Measurements from ENCODE around the gene FAM118A. TPM values are rescaled to one million over a fixed set of nuclear protein-coding genes. Genes with fewer than 3 reads are reported as not detected.

Gene FAM118A
- polyA plus RNA-seq, 3 donors: 20.0 to 423 (median 27.9) TPM

DNA sequence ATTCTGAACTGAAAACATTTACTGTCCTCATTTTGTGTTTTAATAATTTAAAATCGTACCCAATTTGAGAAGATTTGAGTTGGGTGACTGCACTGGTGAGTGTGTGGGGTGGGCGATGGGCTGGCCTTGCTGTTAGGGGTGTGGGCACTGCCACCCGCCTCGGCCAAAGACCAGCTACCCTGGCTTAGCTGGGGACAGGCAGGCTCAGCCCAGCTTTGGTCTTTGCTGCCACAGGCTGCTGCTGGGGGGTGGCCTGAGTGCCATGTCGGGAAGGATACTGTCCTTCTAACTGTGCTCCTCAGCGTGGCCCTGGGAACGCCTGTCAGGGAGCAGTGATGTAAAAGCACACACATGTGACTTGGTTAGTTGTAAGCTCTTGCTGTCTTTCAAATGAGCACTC is 22.3 kb downstream of the FAM118A start:
- no peaks in the 10 kb centered on the region for H3K79me2 ChIP-seq (ENCODE audit: insufficient read depth, low read length)
- DNase-seq: no peak
- no peaks in the 10 kb centered on the region for H3K4me1 ChIP-seq (ENCODE audit: control insufficient read depth in 1 of 2, insufficient read depth in 2 of 2, low read length in 2 of 2)
- H3K9me3 ChIP-seq (replicated peaks in 1 of 2; ENCODE audit: control insufficient read depth in 1 of 2, insufficient read depth in 1 of 2, low read length in 2 of 2): no peaks in the 10 kb centered on the region
- 98% methylated on average over 7 of the region's 7 CpGs for WGBS (ENCODE audit: insufficient coverage)
- no peak overlapping the region for H2AFZ ChIP-seq (ENCODE audit: insufficient read depth, low read depth, low read length, poor library complexity, severe bottlenecking)
- no peaks in the 10 kb centered on the region for H4K20me1 ChIP-seq (ENCODE audit: insufficient read depth, low read length)
- TF ChIP-seq CTCF (IDR thresholded peaks at IDR 0.05): no peak
- no peaks in the 10 kb centered on the region for H3K4me1 Mint-ChIP-seq
- intact Hi-C loops (cut with micrococcal nuclease): loop anchor here in 1 of 2 donors (10.0 kb wide), 1 partner anchor 83 kb away; the partner anchor contains the start of genes RIBC2 and SMC1B
- H3K4me3 ChIP-seq (replicated peaks in 1 of 3; ENCODE audit: low read depth in 2 of 3, low read length in 3 of 3): no peak overlapping the region
- H3K27me3 Mint-ChIP-seq (ENCODE audit: low read depth in 3 of 3): peaks cover 0 to 3% (median 0%) of the 10 kb centered on the region in 3 donors
- no peaks in the 10 kb centered on the region for H3K9me3 Mint-ChIP-seq
- H3K4me2 ChIP-seq (replicated peaks; ENCODE audit: extremely low read depth, low read length, poor library complexity, severe bottlenecking): no peak overlapping the region
- H3K27ac ChIP-seq (ENCODE audit: low read depth in 1 of 2, low read length in 2 of 2): no peak overlapping the region
- H3K27me3 ChIP-seq (ENCODE audit: control insufficient read depth in 2 of 2, insufficient read depth in 2 of 2, low read length in 2 of 2): no peaks in the 10 kb centered on the region
- peaks cover 78 to 100% of the 10 kb centered on the region in 2 donors for H3K36me3 ChIP-seq (replicated peaks in 1 of 2; ENCODE audit: control insufficient read depth in 1 of 2, insufficient read depth in 2 of 2, low read length in 2 of 2)
- H3K27ac Mint-ChIP-seq: peak overlapping the region in 1 of 7 donors; percentile 26
- peaks cover 86 to 96% of the 10 kb centered on the region in 2 donors for H3K36me3 Mint-ChIP-seq
- H3K9ac ChIP-seq (ENCODE audit: insufficient read depth, low read length, poor library complexity, severe bottlenecking): no peak overlapping the region
- no peak overlapping the region for H3K4me3 Mint-ChIP-seq

DNA sequence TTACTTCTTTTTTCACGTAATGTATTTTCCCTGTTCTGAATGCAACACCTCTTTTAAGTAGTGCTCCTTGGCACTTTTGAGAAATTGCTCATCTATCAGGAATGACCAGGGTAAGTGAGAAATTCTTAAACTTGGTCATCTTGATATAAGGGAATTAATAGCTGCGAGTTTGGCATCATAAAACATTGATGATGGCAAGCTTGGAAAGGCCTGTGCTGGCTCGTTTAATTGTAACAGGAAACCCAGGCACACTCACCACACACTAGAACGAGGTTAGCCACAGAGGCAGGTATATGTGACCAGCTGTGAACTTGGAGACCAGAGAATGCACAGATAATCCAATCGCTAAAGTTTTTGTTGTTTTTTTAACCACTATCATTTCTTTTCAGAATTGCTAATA is 24.3 kb downstream of the FAM118A start:
- H3K9me3 ChIP-seq (replicated peaks in 1 of 2; ENCODE audit: control insufficient read depth in 1 of 2, insufficient read depth in 1 of 2, low read length in 2 of 2): no peaks in the 10 kb centered on the region
- H3K27ac Mint-ChIP-seq: no peak overlapping the region
- no peaks in the 10 kb centered on the region for H3K9me3 Mint-ChIP-seq
- H3K36me3 ChIP-seq (replicated peaks in 1 of 2; ENCODE audit: control insufficient read depth in 1 of 2, insufficient read depth in 2 of 2, low read length in 2 of 2): peaks cover 87 to 100% of the 10 kb centered on the region in 2 donors
- 67% methylated on average over 1 of the region's 5 CpGs for WGBS (ENCODE audit: insufficient coverage)
- H3K27me3 ChIP-seq (ENCODE audit: control insufficient read depth in 2 of 2, insufficient read depth in 2 of 2, low read length in 2 of 2): no peaks in the 10 kb centered on the region
- no peak overlapping the region for H3K4me3 Mint-ChIP-seq
- H2AFZ ChIP-seq (ENCODE audit: insufficient read depth, low read depth, low read length, poor library complexity, severe bottlenecking): no peak overlapping the region
- intact Hi-C loops (cut with micrococcal nuclease): loop anchor here in 1 of 2 donors (10.0 kb wide), 1 partner anchor 81 kb away; the partner anchor contains the start of genes RIBC2 and SMC1B
- DNase-seq: no peak
- no peak overlapping the region for H3K4me3 ChIP-seq (replicated peaks in 1 of 3; ENCODE audit: low read depth in 2 of 3, low read length in 3 of 3)
- H4K20me1 ChIP-seq (ENCODE audit: insufficient read depth, low read length): no peaks in the 10 kb centered on the region
- H3K27me3 Mint-ChIP-seq (ENCODE audit: low read depth in 3 of 3): peaks cover 0 to 2% (median 0%) of the 10 kb centered on the region in 3 donors
- H3K4me1 Mint-ChIP-seq: no peaks in the 10 kb centered on the region
- TF ChIP-seq CTCF (IDR thresholded peaks at IDR 0.05): no peak
- peaks cover 91 to 100% of the 10 kb centered on the region in 2 donors for H3K36me3 Mint-ChIP-seq
- H3K4me1 ChIP-seq (ENCODE audit: control insufficient read depth in 1 of 2, insufficient read depth in 2 of 2, low read length in 2 of 2): no peaks in the 10 kb centered on the region
- H3K4me2 ChIP-seq (replicated peaks; ENCODE audit: extremely low read depth, low read length, poor library complexity, severe bottlenecking): no peak overlapping the region
- no peak overlapping the region for H3K9ac ChIP-seq (ENCODE audit: insufficient read depth, low read length, poor library complexity, severe bottlenecking)
- H3K79me2 ChIP-seq (ENCODE audit: insufficient read depth, low read length): no peaks in the 10 kb centered on the region
- H3K27ac ChIP-seq (ENCODE audit: low read depth in 1 of 2, low read length in 2 of 2): no peak overlapping the region

Data from CD14-positive monocyte (primary cell).